HCT116 (cell line): ENCODE results near the gene SYT9. TPM values are rescaled to one million over a fixed set of nuclear protein-coding genes. Genes with fewer than 3 reads are reported as not detected.

Experiments
- ATAC-seq: fragments of 200-7000 bp; cut with Tn5 transposase; 2 replicates; pipeline ENCODE4 v1.9.1; 2020; ENCODE audit warnings: mild to moderate bottlenecking, moderate library complexity
- BruUV-seq: library from RNA; stranded (reverse); fragments of 400-500 nt; replicated peaks from 2 replicates; lab custom pipeline; 2021; lab: Mats Ljungman, UMichigan
- CTCF ChIA-PET: fragments of 300-600 bp; sonication (Branson Sonifier 250); formaldehyde crosslinking; loops from one replicate; lab custom pipeline; 2021; ENCODE audit warnings: antibody characterized with exemption; lab: Charles Lee
- POLR2A ChIA-PET: fragments of 300-600, 350-600 bp; sonication (Branson Sonifier 250); formaldehyde crosslinking; loops from one replicate; lab custom pipeline; 2021; ENCODE audit warnings: antibody characterized with exemption; lab: Charles Lee
- RAD21 ChIA-PET, 2 experiments: fragments of 300-600 bp; sonication (Branson Sonifier 250); formaldehyde crosslinking; loops; one replicate each; lab custom pipeline; 2023; ENCODE audit warnings: low total read pairs in 2 of 2; ENCODE audit not compliant: uncharacterized antibody in 2 of 2, unreplicated experiment in 2 of 2, low non-redundant PET in 1 of 2; lab: Charles Lee
- DNase-seq: peaks from one replicate; pipeline ENCODE4 v3.0.0-alpha.2; 2010; ENCODE audit warnings: low read depth, low spot score
- H2AFZ ChIP-seq: fragments of 200-600 bp; shearing (Covaris generic), sonication (generic); 2 replicates; pipeline ENCODE4 v1.6.1; 2017; ENCODE audit warnings: low read depth, mixed run types, mixed read lengths, antibody characterized with exemption, low read length; ENCODE audit not compliant: poor library complexity, severe bottlenecking
- H3K27ac ChIP-seq: 2 replicates; pipeline ENCODE4 v1.5.1; 2012; ENCODE audit warnings: low read depth, low read length
- H3K27me3 ChIP-seq: fragments of 200-600 bp; sonication (generic); 2 replicates; pipeline ENCODE4 v1.6.1; 2016; ENCODE audit warnings: mixed run types, low read length, mixed read lengths; ENCODE audit not compliant: insufficient read depth
- H3K36me3 ChIP-seq, 2 experiments: fragments of 200-500 bp in 1 of 2; fragments of 200-600 bp in 1 of 2; sonication (Bioruptor generic) in 1 of 2; sonication (generic) in 1 of 2; 2 replicates each; pipeline versions ENCODE4 v1.5.1 to v1.6.1; 2014 to 2016; ENCODE audit warnings: low read length in 2 of 2, inconsistent platforms in 1 of 2, mixed read lengths in 1 of 2, mixed run types in 1 of 2; ENCODE audit not compliant: insufficient read depth in 2 of 2, control insufficient read depth in 1 of 2
- H3K4me1 ChIP-seq, 2 experiments: fragments of 200-600 bp in 1 of 2; sonication (generic) in 1 of 2; 2 replicates each; pipeline versions ENCODE4 v1.5.1 to v1.6.1; 2012 to 2017; ENCODE audit warnings: low read length in 2 of 2, inconsistent platforms in 1 of 2, mild to moderate bottlenecking in 1 of 2, mixed read lengths in 1 of 2, mixed run types in 1 of 2, moderate library complexity in 1 of 2; ENCODE audit not compliant: insufficient read depth in 2 of 2, control insufficient read depth in 1 of 2
- H3K4me2 ChIP-seq: fragments of 200-600 bp; sonication (generic); 2 replicates; pipeline ENCODE4 v1.6.1; 2017; ENCODE audit warnings: mixed run types, low read length, mixed read lengths
- H3K4me3 ChIP-seq, 2 experiments: fragments of 200-600 bp in 1 of 2; sonication (generic) in 1 of 2; replicated peaks in 1 of 2; 2 replicates each; pipeline ENCODE4 v1.5.1; 2011 to 2016; ENCODE audit warnings: low read length in 2 of 2, control low read depth in 1 of 2, low read depth in 1 of 2, mild to moderate bottlenecking in 1 of 2, mixed read lengths in 1 of 2, mixed run types in 1 of 2
- H3K79me2 ChIP-seq: fragments of 200-600 bp; sonication (generic); 2 replicates; pipeline ENCODE4 v1.6.1; 2017; ENCODE audit warnings: mild to moderate bottlenecking, mixed run types, low read length, moderate library complexity, mixed read lengths; ENCODE audit not compliant: insufficient read depth
- H3K9ac ChIP-seq: fragments of 200-600 bp; sonication (generic); 2 replicates; pipeline ENCODE4 v1.6.1; 2016; ENCODE audit warnings: low read length, mixed read lengths
- H3K9me2 ChIP-seq: fragments of 200-600 bp; sonication (generic), shearing (Covaris generic); 2 replicates; pipeline ENCODE4 v1.6.1; 2017; ENCODE audit warnings: mixed run types, mild to moderate bottlenecking, moderate library complexity; ENCODE audit not compliant: insufficient read depth
- H3K9me3 ChIP-seq, 2 experiments: fragments of 200-500 bp in 1 of 2; fragments of 200-600 bp in 1 of 2; sonication (Bioruptor generic) in 1 of 2; sonication (generic) in 1 of 2; 2 replicates each; pipeline ENCODE4 v1.6.1; 2014 to 2017; ENCODE audit warnings: low read length in 2 of 2, mixed read lengths in 2 of 2, inconsistent platforms in 1 of 2, low read depth in 1 of 2, mild to moderate bottlenecking in 1 of 2, mixed run types in 1 of 2, moderate library complexity in 1 of 2; ENCODE audit not compliant: control insufficient read depth in 1 of 2, insufficient read depth in 1 of 2
- H4K20me1 ChIP-seq: fragments of 200-600 bp; sonication (generic), shearing (Covaris generic); 2 replicates; pipeline ENCODE4 v1.6.1; 2017; ENCODE audit warnings: mixed run types, mild to moderate bottlenecking, moderate library complexity; ENCODE audit not compliant: insufficient read depth
- CBX3 ChIP-seq: IDR thresholded peaks from 2 replicates; pipeline ENCODE4 v1.6.1; 2012; ENCODE audit warnings: low read depth
- EGR1 ChIP-seq: IDR thresholded peaks from 2 replicates; pipeline ENCODE4 v1.6.1; 2012; ENCODE audit warnings: low read depth
- ELF1 ChIP-seq: IDR thresholded peaks from 2 replicates; pipeline ENCODE4 v1.6.1; 2012; ENCODE audit warnings: low read depth, borderline replicate concordance
- EZH2 ChIP-seq: fragments of 200-600 bp; sonication (generic); IDR thresholded peaks from 2 replicates; pipeline ENCODE4 v1.6.1; 2017; ENCODE audit warnings: antibody characterized with exemption, mixed run types
- EZH2phosphoT487 ChIP-seq: fragments of 200-600 bp; IDR thresholded peaks from 2 replicates; pipeline ENCODE4 v1.6.1; 2018; ENCODE audit warnings: antibody characterized with exemption, borderline replicate concordance
- FOSL1 ChIP-seq: IDR thresholded peaks from 2 replicates; pipeline ENCODE4 v1.6.1; 2012; ENCODE audit warnings: low read depth
- JUND ChIP-seq: IDR thresholded peaks from 2 replicates; pipeline ENCODE4 v1.6.1; 2012
- POLR2A ChIP-seq: IDR thresholded peaks from 2 replicates; pipeline ENCODE4 v1.7.0; 2011; ENCODE audit warnings: borderline replicate concordance; ENCODE audit not compliant: insufficient read depth, insufficient read length; ENCODE audit errors: extremely low read depth
- POLR2AphosphoS5 ChIP-seq: IDR thresholded peaks from 2 replicates; pipeline ENCODE4 v1.6.1; 2011; ENCODE audit warnings: mild to moderate bottlenecking, low read depth, low read length, moderate library complexity
- SIN3A ChIP-seq: IDR thresholded peaks from 2 replicates; pipeline ENCODE4 v1.6.1; 2012; ENCODE audit warnings: low read depth
- SP1 ChIP-seq: IDR thresholded peaks from 2 replicates; pipeline ENCODE4 v1.6.1; 2012; ENCODE audit warnings: low read depth
- SRF ChIP-seq: IDR thresholded peaks from 2 replicates; pipeline ENCODE4 v1.6.1; 2012; ENCODE audit warnings: low read depth
- TCF7L2 ChIP-seq: IDR thresholded peaks from 2 replicates; pipeline ENCODE4 v1.7.0; 2011; ENCODE audit warnings: borderline replicate concordance, inconsistent platforms; ENCODE audit not compliant: insufficient read depth, insufficient read length; ENCODE audit errors: extremely low read depth
- YY1 ChIP-seq: IDR thresholded peaks from 2 replicates; pipeline ENCODE4 v1.6.1; 2011; ENCODE audit warnings: low read length, low read depth, moderate library complexity, mild to moderate bottlenecking; ENCODE audit not compliant: insufficient replicate concordance; ENCODE audit errors: extremely low read depth
- ZFX ChIP-seq: fragments of 450-650 bp; IDR thresholded peaks from 2 replicates; pipeline ENCODE4 v1.6.1; 2017
- intact Hi-C: fragments of 100-400 bp; cut with micrococcal nuclease; formaldehyde crosslinking; loops from 2 replicates; pipeline ENCODE4 v1.10.0; 2022
- total RNA-seq: library from RNA; stranded (reverse); gene quantifications from one replicate; pipeline ENCODE4 v1.2.1, GENCODE V29; 2021; ENCODE audit not compliant: unreplicated experiment
- TF ChIP-seq, protein P1 (sequence below): IDR thresholded peaks from 2 replicates; pipeline ENCODE4 v1.6.1; 2011; ENCODE audit warnings: mild to moderate bottlenecking, low read length, moderate library complexity; ENCODE audit not compliant: insufficient replicate concordance; ENCODE audit errors: extremely low read depth
- TF ChIP-seq, protein P2 (sequence below): IDR thresholded peaks from 2 replicates; pipeline ENCODE4 v1.6.1; 2012
- TF ChIP-seq, protein P3 (sequence below): IDR thresholded peaks from 2 replicates; pipeline ENCODE4 v1.6.1; 2012
- TF ChIP-seq, protein P4 (sequence below), 3 experiments: fragments of 200-600 bp in 1 of 3; sonication (generic) in 1 of 3; IDR thresholded peaks in 2 of 3; conservative IDR thresholded peaks in 1 of 3; 2 replicates each; pipeline ENCODE4 v1.5.1; 2012 to 2017; ENCODE audit warnings: low read depth in 2 of 3, low read length in 2 of 3, antibody characterized with exemption in 1 of 3, borderline replicate concordance in 1 of 3, control low read depth in 1 of 3, mild to moderate bottlenecking in 1 of 3, mixed read lengths in 1 of 3, mixed run types in 1 of 3, moderate library complexity in 1 of 3; ENCODE audit not compliant: insufficient read depth in 1 of 3
- TF ChIP-seq, protein P5 (sequence below): IDR thresholded peaks from 2 replicates; pipeline ENCODE4 v1.6.1; 2012; ENCODE audit warnings: low read depth

SYT9 gene
- total RNA-seq, 1 experiment from 2014 or later = not detected

DNA sequence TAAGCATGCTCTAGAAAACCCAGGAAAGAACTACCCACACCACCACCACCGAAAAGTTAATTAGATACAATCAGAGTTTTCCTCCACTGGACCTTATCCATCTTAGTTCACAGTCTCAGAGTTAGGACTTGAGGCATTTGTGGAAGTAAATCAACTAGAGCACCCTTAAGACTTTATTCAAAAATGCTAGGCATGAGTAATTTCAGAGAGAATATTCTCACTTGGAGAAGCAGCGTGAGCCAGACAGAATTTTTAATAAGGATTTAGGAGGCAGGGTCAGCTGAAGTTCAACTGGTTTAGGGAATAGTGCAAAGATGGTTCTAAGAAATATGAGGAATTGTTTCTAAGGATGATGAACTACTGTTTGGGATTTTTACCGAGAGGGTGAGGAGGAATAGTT lies 232.4 kb downstream of the SYT9 start:
- intact Hi-C loops = no loop called here
- POLR2A ChIA-PET = no interaction called here
- H3K27ac ChIP-seq = no peak overlapping the region
- H3K4me3 ChIP-seq = no peak overlapping the region
- H3K9me3 ChIP-seq = no peaks in the 10 kb centered on the region
- H4K20me1 ChIP-seq = no peaks in the 10 kb centered on the region
- H3K79me2 ChIP-seq = no peaks in the 10 kb centered on the region
- ATAC-seq = no peak
- TF ChIP-seq CBX3 (no peak), FOSL1 (no peak), POLR2AphosphoS5 (no peak), JUND (no peak), SIN3A (no peak), SRF (no peak), POLR2A (no peak), EZH2 (no peak), EZH2phosphoT487 (no peak), YY1 (no peak), TCF7L2 (no peak), SP1 (no peak), ZFX (no peak), EGR1 (no peak), ELF1 (no peak)
- TF ChIP-seq, protein P1, sequence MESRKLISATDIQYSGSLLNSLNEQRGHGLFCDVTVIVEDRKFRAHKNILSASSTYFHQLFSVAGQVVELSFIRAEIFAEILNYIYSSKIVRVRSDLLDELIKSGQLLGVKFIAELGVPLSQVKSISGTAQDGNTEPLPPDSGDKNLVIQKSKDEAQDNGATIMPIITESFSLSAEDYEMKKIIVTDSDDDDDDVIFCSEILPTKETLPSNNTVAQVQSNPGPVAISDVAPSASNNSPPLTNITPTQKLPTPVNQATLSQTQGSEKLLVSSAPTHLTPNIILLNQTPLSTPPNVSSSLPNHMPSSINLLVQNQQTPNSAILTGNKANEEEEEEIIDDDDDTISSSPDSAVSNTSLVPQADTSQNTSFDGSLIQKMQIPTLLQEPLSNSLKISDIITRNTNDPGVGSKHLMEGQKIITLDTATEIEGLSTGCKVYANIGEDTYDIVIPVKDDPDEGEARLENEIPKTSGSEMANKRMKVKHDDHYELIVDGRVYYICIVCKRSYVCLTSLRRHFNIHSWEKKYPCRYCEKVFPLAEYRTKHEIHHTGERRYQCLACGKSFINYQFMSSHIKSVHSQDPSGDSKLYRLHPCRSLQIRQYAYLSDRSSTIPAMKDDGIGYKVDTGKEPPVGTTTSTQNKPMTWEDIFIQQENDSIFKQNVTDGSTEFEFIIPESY = no peak
- TF ChIP-seq, protein P2, sequence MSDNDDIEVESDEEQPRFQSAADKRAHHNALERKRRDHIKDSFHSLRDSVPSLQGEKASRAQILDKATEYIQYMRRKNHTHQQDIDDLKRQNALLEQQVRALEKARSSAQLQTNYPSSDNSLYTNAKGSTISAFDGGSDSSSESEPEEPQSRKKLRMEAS = no peak
- TF ChIP-seq, protein P3, sequence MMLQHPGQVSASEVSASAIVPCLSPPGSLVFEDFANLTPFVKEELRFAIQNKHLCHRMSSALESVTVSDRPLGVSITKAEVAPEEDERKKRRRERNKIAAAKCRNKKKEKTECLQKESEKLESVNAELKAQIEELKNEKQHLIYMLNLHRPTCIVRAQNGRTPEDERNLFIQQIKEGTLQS = no peak
- TF ChIP-seq, protein P4, sequence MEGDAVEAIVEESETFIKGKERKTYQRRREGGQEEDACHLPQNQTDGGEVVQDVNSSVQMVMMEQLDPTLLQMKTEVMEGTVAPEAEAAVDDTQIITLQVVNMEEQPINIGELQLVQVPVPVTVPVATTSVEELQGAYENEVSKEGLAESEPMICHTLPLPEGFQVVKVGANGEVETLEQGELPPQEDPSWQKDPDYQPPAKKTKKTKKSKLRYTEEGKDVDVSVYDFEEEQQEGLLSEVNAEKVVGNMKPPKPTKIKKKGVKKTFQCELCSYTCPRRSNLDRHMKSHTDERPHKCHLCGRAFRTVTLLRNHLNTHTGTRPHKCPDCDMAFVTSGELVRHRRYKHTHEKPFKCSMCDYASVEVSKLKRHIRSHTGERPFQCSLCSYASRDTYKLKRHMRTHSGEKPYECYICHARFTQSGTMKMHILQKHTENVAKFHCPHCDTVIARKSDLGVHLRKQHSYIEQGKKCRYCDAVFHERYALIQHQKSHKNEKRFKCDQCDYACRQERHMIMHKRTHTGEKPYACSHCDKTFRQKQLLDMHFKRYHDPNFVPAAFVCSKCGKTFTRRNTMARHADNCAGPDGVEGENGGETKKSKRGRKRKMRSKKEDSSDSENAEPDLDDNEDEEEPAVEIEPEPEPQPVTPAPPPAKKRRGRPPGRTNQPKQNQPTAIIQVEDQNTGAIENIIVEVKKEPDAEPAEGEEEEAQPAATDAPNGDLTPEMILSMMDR (IDR thresholded peaks at IDR 0.05 in 2 of 3, conservative IDR thresholded peaks at IDR 0.05 in 1 of 3; ENCODE audit: borderline replicate concordance in 1 of 3, insufficient read depth in 1 of 3, low read depth in 2 of 3, low read length in 2 of 3) = no peak
- TF ChIP-seq, protein P5, sequence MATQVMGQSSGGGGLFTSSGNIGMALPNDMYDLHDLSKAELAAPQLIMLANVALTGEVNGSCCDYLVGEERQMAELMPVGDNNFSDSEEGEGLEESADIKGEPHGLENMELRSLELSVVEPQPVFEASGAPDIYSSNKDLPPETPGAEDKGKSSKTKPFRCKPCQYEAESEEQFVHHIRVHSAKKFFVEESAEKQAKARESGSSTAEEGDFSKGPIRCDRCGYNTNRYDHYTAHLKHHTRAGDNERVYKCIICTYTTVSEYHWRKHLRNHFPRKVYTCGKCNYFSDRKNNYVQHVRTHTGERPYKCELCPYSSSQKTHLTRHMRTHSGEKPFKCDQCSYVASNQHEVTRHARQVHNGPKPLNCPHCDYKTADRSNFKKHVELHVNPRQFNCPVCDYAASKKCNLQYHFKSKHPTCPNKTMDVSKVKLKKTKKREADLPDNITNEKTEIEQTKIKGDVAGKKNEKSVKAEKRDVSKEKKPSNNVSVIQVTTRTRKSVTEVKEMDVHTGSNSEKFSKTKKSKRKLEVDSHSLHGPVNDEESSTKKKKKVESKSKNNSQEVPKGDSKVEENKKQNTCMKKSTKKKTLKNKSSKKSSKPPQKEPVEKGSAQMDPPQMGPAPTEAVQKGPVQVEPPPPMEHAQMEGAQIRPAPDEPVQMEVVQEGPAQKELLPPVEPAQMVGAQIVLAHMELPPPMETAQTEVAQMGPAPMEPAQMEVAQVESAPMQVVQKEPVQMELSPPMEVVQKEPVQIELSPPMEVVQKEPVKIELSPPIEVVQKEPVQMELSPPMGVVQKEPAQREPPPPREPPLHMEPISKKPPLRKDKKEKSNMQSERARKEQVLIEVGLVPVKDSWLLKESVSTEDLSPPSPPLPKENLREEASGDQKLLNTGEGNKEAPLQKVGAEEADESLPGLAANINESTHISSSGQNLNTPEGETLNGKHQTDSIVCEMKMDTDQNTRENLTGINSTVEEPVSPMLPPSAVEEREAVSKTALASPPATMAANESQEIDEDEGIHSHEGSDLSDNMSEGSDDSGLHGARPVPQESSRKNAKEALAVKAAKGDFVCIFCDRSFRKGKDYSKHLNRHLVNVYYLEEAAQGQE = no peak
- DNase-seq = no peak
- no peak overlapping the region for H3K9ac ChIP-seq
- RAD21 ChIA-PET = no interaction called here
- no peaks in the 10 kb centered on the region for H3K9me2 ChIP-seq
- H2AFZ ChIP-seq = no peak overlapping the region
- H3K4me1 ChIP-seq = no peaks in the 10 kb centered on the region
- H3K4me2 ChIP-seq = no peak overlapping the region
- peaks cover 30% of the 10 kb centered on the region for H3K27me3 ChIP-seq
- no TSS peak for BruUV-seq
- no peaks in the 10 kb centered on the region for H3K36me3 ChIP-seq
- CTCF ChIA-PET = no interaction called here
